SK-N-MC (cell line): ENCODE measurements around the gene RBM47.

ENCODE experiments used
- EZH2 ChIP-seq: fragments of 200-600 bp; sonication (generic); IDR thresholded peaks from one replicate; pipeline ENCODE4 v1.6.1; 2017; ENCODE audit warnings: antibody characterized with exemption
- POLR2AphosphoS5 ChIP-seq: IDR thresholded peaks from 2 replicates; pipeline ENCODE4 v1.6.1; 2012; ENCODE audit warnings: mild to moderate bottlenecking, low read depth, low read length, borderline replicate concordance

GRCh38 chr4:40562208-40562607, 67.5 kb downstream of the RBM47 start:
- TF ChIP-seq POLR2AphosphoS5 = no peak
- TF ChIP-seq EZH2 = no peak
